Middle frontal gyrus (tissue), 1 donor: ENCODE data around the gene KRTAP12-3.
"Not testable (repeated sequence)": the region's sequence is repeated elsewhere in the genome, so short reads cannot be mapped to it uniquely, and the experiment has no call there.

Experiments
- DNase-seq: peaks from one replicate; pipeline ENCODE4 v3.0.0-alpha.2; 2015; ENCODE audit warnings: low spot score; ENCODE audit errors: extremely low spot score

Gene KRTAP12-3

DNA sequence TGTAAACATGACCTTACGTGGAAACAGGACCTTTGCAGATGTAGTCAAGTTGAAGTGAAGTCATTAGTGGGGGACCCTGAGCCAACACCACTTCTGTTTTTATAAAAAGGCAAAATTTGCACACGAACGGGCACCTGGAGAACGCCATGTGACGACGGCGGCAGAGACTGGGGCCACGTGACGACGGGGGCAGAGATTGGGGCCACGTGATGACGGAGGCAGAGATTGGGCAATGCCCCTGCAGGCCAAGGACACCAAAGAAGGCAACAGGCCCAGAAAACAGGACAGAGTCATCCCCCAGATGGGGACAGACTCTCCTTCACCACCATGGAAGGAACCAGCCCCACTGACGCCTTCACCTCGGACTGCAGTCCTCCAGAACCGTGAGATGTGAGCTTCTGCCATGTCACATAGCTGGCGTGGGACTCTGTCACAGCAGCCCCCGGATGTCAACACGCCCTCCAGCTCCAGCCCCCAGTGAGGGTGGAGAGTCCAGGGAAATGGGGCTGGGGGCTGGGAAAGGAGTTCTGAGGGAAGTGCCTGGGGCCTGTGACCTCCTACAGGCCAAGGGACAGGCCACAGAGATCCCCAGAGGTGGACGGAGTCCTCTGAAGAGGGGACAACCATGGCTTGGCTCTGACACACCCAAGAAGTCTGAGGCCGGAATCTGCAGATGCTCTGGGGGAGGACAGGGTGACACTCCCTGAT lies 7.3 kb upstream of the KRTAP12-3 start:
- DNase-seq = no peak

DNA sequence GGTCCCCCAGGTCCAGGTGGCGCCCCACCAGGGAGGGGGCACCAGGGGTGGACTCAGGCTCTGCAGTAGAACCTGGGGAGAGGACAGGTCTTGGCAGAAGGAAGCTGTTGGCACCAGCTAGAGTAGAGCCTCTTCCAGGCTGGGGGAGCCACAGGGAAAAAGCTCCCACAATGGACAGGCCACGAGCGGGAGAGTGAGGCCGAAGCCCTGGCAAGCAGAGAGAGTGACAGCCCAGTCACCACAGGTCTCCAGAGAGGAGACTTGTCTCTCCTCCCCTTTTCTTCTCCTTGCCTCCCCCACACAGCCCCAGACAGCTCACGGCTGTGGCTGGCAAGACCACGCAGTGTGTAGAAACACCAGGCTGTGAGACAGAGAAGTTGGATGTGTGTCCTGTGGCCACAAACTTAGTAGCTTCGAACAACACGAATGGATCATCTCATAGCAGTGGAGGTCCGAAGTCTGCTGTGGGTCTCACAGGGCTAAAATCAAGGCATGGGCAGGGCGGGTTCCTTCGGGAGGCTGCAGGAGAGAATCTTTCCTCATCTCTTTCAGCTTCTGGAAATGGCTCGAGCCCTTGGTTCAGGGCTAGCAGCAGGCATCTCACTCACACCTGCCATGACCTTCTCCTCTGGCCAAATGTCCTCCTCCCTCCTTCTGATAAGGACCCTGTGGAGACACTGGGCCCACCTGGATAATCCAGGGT lies 6.6 kb upstream of the KRTAP12-3 start:
- no peak for DNase-seq

DNA sequence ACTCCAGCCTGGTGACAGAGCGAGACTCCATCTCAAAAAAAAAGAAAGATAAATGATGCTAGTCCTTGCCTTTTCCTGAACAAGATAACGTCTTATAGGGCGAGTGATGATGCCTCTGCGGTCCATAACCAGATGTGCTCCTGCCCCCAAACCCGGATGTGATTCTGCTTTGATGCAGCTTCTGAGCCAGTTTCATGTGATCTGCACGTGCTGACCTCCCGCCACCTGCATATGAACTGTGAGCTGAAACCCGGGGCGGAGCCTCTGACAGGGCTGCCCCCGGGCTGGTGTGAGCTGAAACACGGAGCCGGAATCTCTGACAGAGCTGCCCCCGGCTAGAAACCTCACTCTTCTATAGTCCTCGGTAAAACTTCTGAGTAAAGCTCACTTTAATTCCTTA lies 4.6 kb upstream of the KRTAP12-3 start:
- no peak for DNase-seq

DNA sequence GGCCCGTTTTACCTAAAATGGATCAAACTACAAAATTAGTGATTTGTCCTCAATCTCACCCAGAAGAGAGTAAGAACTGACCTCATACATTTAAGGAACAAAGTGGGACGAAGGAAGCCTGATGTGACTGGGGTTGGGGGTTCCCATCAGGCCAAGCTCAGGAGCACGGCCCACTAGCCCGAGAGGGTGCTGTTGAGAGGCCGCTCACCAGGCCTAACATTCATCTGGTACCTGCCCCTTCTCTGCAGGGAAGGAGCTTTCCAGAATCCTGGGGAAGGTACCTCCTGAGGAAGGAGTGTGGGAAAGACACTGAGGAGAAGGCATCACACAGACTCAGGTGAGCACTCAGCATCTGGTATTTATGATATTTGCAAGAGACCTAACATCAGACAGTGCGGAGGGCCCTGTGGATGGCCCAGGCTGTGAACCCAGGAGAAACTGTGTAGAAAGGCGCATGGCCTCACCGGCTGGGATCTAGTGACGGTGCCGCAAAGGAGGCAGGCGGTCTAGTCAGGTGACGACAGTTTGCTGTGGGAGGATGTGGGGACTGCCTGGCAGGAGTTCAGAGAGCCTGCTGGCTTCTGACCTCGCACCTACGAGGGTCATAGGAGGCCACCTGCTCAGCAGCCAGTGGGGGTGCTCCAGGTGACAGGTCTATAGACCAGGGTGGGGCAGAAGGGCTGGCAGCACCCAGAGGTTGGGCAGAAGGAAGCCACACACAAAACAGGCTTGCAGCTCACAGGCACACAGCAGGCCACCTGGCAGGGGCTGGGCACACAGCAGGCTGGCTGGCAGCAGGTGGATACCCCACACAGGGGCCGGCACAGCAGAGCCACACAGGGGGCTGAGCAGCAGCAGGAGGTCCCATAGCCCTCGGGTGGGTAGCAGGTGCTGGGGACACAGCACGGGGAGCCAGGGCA lies 3.8 kb upstream of the KRTAP12-3 start:
- no peak for DNase-seq

DNA sequence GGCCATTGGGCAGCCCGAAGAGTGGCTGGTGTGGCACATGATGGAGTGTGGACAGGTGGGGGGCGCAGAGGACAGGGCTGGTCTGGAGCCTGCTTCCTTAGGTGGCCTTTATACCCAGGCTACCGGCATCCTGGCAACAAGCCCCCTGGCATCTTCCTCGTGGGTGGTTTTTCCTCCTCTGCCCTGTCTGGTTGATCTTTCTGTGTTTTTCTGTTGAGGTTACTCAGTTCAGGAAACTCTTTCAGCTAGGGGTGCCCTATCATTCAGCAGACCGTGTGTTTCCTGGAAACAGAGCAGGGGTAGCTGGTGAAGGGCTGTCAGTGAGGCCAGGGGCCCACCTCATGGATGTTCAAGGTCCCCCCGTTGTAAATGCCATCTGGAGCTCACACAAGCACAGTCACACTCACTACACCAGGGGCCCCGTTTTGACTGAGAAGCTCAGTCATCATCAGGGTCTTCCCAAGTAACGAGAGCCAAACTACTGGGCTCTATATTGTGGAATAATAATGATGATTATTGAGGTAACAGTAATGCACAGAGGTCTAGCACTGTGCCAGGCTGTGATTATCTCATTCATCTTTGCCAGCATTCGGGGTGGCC lies 3.1 kb upstream of the KRTAP12-3 start, which contains the start of gene KRTAP12-4:
Gene KRTAP12-4, minus strand, starts transcription at position 84 of the 600 bp plus-strand sequence. Its CDS starts 45 bp downstream, at position 39.
- DNase-seq = no peak

DNA sequence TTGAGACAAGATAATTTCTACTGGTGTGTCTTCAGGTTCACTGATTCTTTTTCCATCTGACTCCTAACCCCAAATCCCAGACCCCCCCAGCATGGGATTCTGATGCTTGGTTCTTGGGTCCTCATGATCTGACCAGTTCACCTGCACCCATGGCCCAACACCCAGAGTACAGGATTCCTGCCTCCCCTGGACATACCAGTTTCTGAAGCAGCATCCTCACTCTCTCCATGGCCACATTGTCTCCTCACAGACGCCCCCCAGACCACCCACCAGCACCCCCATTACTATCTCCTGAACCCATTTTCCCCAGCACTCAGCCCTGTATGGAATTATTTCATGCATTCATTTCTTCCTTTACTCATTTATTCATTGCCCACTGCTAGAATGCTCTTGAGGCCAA lies 864 bp upstream of the KRTAP12-3 start:
- DNase-seq = no peak

DNA sequence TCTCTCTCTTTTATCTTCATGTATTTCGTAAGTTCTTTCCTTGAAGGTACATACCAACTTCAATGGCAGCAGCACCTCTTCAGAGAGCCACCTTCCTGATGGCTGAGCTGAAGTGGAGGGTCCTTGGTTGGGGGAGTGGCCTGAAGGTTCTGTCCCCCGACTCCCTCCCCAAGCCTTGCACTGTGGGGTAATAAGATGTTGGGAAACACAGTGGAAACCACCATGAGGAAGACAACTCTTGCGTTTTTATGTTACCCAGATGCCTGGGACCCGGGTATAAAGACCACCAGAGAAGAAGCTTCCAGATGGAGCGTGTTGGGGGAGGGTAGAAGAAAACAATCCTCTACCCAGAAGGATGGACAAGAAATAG lies 794 bp downstream of the KRTAP12-3 start:
- DNase-seq = no peak

DNA sequence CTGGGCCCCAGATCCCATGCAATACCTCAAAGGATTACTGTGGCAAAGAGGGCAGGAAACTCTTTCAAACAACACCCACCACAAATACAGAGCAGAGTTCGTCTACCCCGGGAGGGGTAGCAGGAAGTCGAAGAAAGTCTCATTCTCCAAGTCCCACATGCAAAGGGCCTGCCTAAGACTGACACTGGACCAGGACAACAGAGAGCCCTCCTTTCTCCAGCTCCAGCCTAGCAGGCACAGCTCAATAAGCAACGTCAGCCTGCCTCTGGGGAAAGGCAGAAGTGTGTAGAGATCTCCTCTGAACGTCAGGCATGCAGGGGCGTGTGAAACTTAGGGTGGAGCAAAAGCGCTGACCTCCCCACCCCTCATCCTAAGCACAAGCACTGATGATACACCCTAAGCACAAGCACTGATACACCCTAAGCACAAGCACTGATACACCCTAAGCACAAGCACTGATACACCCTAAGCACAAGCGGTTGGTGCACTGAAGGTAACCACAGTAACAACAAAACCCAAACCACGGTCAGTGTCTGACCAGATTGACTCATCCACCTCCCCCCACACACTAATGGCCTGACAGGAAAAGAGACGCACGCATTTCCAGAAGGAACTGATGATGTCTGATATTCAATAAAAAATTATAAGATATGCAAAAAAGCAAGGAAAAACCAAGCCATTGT lies 1.3 kb downstream of the KRTAP12-3 start:
- DNase-seq = no peak

DNA sequence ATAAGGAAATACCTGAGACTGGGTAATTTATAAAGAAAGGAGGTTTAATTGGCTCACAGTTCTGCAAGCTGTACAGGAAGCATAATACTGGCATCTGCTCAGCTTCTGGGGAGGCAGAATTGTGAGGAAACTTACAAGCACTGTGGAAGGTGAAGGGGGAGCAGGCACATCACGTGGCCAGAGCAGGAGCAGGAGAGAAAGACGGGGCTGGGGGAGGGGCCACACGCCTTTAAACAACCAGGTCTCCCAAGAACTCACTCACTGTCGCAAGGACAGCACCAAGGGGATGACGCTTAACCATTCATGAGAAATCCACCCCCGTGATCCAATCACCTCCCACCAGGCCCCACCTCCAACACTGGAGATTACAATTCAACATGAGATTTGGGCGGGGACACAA lies 3.8 kb downstream of the KRTAP12-3 start:
- DNase-seq = not testable (repeated sequence)

DNA sequence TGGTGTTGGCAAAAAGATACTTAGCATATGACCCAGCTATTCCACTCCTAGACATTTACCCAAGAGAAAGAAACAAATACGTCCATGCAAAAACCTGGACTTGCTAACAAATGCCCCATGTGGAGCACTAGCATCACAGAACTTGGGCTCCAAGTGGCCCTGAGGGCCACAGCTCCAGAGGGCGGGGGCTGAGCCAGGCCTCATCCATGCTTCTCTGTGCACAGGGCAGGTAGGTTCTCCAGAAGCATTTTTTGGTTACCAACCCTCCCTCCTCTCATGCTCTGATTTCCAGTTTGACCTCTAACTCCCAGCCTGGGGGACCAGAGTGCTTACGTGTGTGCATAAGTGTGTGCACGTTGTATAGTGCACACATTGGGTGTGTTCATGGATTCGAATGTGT lies 7.0 kb downstream of the KRTAP12-3 start:
- DNase-seq = no peak

DNA sequence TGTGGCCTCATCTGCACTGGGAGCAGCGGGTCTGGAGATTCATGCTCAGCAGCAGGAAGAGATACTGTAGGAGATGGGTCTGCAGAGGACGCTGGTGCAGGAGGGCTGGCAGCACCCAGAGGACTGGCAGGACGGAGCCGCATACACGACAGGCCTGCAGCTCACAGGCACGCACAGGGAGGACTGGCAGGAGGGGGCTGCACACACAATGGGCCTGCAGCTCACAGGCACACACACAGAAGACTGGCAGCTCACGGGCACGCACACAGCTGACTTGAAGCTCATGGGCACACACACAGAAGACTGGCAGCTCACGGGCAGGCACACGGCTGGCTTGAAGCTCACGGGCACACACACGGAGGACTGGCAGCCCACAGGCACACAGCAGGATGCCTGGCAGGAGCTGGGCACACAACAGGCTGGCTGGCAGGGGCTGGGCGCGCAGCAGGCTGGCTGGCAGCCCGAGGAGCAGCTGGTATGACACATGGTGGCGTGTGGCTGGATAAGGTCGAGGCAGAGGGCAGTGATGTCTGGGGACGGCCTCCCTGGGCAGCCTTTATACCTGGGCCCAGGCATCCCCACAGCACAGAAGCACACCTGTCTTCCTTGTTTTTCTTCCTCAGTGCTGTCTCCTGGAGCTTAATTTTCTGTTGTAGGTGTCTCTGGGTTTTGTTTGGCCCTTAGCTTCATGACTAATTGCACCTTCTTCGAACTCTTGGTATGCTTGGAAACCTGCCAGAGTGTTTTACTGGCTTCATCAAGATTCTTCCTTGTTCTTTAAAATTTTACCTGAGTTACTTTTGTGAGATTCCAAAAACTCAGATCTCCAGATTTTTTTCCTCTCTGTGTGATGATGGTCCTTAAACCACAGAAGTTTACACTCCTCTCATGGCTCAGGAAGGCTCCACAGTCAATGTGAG lies 8.9 kb downstream of the KRTAP12-3 start, which contains the start of gene KRTAP12-2:
Gene KRTAP12-2, minus strand, starts transcription at position 527 of the 920 bp plus-strand sequence. Its CDS starts 41 bp downstream, at position 486.
- DNase-seq = no peak

DNA sequence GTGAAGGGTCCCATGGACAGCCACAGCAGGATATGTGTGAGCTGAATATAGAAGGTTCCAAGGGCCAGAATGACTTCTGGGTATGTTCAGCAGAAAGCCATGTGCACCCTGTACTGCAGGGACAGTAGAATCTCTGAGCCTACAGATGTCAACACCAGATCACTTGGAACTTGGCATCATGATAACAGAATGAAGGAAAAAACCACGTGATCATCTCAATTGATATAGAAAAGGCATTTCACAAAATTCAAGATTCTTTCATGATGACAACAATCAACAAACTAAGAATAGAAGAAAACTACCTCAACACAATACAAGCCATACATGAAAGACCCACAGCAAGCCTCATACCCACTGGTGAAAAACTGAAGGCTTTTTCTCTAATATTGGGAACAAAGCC lies 9.9 kb downstream of the KRTAP12-3 start:
- DNase-seq = no peak

DNA sequence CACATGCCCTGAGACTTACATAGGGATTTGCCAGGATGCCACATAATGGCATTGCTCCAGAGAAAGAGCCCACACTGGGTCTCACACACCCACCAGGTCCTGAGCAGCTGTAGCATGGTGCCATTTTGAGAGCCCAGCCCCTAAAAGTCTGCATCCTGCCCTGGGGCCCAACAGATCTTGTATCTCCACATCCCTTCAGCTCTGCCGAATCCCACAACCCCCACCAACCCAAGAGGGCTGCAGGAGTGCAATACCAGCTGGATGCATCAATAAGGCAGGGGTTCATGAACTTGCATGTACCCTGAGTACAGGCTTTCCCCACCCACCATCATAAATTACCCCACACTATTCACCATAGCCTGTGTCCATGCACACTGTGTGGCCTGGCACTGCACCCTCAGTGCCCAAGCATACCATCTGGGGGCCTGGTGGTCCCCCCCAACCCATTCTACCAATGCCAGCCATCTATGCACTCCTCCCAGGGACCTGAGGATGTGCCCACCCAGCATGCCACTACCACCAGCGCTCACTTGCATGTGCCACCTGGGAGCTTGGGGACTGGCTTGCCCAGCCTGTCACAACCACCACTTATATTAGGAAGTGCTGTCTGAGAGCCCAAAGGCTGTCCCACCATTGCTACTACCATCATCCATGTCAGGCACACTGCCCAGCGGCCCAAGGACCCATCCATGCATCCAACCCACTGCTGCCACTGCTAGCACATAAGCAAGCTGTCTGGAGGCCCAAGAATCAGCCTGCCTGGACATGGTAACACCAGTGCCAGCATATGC lies 13.1 kb downstream of the KRTAP12-3 start:
- DNase-seq = no peak

DNA sequence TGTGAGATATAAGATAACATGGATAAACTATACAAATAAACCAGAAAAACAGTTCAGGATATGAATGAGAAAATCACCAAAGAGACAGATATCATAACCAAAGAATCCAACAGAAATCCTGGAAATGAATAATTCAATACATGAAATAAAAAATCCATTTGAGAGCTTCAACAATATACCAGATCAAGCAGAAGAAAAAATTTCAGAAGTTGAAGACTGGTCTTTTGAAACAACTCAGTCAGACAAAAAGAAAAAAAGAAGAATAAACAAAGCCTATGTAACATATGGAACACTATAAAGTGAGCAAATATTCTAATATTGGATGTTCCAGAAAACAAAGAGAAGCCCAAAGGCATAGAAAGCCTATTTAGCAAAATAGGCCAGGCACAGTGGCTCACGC lies 14.2 kb downstream of the KRTAP12-3 start:
- no peak for DNase-seq

DNA sequence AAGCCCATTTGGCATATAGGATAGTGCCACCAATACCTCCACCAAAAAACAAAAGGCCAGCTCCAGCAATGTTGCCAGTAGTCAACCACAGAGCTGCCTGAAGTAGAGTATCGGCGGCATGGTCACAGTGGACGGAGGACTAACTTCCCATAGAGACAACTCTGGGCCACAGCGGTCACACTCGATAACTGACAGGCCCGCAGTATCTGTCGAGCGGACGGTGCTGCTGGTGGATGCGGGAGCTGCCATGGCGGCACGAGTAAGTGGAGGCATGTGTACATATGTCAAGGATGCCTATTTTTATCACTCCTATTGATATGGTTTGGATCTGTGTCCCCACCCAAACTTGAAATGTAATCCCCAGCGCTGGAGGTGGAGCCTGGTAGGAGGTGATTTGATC lies 20.1 kb downstream of the KRTAP12-3 start:
- DNase-seq = no peak

DNA sequence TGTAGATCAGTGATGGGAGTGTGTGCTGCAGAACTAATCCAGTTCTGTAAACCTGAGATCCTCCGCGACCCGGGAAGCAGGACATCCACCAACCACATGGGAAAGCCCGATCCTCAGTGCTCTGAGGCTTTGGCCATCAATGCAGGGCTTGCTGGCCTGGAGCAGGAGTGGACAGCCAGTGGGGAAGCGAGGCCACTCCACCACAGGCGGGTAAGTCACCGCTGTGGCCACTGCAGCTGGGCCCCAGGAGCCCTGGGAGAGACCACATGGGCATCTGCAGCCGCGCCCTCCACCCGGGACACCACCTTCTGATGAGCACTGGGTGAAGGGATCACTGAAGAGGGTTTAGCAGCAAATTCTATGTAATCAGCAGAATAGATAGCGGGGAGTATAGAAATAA lies 23.4 kb downstream of the KRTAP12-3 start:
- no peak for DNase-seq

DNA sequence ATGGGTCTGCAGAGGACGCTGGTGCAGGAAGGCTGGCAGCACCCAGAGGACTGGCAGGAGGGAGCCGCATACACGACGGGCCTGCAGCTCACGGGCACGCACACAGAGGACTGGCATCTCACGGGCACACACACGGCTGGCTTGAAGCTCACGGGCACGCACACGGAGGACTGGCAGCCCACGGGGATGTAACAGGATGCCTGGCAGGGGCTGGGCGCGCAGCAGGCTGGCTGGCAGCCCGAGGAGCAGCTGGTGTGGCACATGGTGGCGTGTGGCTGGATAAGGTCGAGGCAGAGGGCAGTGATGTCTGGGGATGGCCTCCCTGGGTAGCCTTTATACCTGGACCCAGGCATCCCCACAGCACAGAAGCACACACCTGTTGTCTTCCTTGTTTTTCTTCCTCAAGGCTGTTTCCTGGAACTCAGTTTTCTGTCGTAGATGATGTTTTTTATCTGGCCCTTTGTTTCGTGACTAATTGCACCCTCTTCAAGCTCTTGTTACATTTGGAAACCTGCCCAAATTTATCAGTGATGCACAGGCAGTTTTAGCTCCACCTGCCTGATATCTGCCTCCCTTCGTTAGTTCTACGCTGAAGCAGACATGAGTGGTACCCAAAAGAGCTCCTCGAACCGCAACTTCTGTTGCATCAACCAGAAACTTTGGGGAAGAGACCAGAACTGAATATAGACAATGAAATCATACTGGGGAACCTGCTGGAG lies 24.3 kb downstream of the KRTAP12-3 start, which contains the start of gene KRTAP12-1:
Gene KRTAP12-1, minus strand, starts transcription at position 303 of the 719 bp plus-strand sequence. Its CDS starts 40 bp downstream, at position 263.
- DNase-seq = no peak

DNA sequence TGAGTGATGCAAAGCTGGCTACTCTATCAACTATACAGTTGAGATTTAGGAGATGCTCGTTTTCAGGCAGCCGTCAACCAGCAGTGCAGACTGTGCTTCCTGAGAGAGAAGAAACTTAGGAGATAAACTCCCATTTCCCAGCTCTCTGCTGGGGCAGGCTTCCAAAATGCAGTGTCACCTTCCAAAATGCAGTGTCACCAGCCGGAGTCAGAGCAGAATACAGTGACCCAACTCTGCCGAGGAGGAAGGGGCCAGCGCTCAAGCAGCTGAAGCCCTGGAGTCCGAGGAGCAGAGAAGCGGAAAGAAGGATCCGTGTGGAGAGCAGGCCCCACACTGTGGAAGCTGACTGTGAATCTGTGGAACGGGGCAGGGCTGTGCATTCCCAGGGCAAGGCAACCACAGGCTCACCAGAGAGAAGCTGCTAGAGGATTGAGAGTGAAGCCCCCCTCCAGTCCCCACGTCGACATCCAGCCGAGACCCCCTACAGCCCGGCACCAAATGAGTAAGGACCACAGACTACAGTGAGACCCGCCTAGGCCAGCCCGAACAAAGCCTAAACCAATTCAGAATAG lies 24.9 kb downstream of the KRTAP12-3 start:
- DNase-seq = no peak
